GM19324 (cell line): ENCODE measurements around the gene KRT71.
"Not testable (repeated sequence)": the region's sequence is repeated elsewhere in the genome, so short reads cannot be mapped to it uniquely, and the experiment has no call there.

ENCODE experiments used
- ATAC-seq: cut with Tn5 transposase; IDR thresholded peaks from one replicate; pipeline ENCODE4 v1.9.1; 2021; ENCODE audit warnings: mild to moderate bottlenecking, moderate library complexity; ENCODE audit not compliant: unreplicated experiment, low FRiP score

The KRT71 gene

DNA sequence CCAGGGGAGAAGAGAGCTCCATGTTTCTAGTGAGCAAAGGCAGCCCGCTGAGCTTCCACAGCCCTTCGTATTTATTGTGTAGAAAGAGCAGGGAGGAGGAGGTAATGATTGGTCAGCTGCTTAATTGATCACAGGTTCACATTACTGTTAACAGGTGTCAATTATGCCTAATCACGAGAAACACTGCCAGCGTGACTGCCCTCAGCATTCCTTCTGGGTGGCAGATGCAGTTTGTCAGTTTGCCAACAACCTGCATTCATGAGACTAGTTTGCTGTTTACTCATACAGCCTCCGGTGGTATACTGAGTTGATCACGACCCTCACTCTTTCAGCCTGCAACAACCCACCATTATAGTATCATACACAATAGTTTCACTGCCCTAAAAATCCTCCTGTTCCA, 52.4 kb downstream of the KRT71 start:
- ATAC-seq = not testable (repeated sequence)

GRCh38 chr12:52499806-52500560, 53.0 kb downstream of the KRT71 start:
- ATAC-seq = no peak

DNA sequence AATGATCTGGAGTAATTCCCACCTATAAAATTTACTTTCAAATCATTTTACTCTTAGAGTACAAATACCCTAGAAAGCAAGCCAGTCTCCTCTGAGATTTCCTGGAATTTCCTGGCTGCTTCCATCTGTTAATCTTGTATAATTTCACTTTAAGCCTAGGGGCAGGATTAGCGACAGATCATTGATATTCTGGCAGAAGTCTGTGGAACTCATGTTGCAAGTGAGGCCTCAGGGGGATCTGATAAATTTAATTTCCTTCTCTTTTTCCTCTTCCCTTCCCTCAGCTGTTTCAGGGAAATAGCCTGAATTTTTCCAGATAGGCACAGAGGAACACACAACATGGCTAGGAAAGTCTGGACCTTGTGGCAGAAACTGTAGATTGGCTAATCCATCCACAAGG, 54.0 kb downstream of the KRT71 start:
- no peak for ATAC-seq

- no peak for ATAC-seq
These were observed 55.0 kb downstream of the KRT71 start for GRCh38 chr12:52497975-52498374.

DNA sequence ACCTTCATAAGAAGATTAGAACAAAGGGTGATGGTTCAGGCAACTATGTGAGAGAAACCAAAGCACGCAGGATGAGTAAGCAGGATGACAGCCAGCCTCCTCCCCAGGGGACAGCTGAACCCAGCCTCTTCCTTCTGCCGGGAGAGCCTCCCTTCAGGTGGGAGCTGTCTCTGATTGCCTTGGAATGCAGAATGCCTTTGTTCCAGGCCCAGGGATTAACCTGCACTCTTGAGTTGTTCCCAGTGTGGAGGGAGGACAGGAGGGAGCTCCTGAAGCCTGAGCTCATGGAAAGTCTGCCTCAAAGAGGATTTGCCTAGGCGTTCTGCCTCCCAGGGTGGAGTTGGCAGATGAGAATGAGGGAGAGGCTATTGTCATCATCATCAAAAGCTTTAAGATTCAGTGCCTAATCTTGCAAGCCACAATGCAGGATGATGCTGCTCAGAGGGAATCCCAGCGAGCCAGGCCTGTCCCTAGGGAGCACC, 56.3 kb downstream of the KRT71 start:
- no peak for ATAC-seq

DNA sequence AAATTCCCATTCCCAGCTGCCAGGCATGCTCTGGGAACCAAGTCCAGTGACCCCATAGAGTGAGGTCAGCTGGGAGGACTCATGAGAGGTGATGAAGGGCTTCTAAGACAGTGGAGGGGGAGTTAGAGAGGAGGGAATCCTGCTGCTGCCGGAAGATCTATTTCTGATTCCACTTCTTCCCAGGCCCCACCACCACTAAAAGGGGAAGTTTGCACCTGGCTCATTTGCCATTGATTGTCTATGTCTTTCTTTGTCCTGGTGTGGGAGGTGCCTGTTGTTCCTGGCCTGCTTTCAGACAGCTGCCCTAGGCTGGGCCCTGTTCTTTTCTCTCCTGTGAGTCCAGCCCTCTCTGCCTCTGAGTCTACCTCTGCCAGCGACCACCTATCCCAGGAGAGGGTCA, 56.9 kb downstream of the KRT71 start:
- ATAC-seq = no peak

GRCh38 chr12:52495389-52495788, 57.6 kb downstream of the KRT71 start:
- ATAC-seq = no peak

DNA sequence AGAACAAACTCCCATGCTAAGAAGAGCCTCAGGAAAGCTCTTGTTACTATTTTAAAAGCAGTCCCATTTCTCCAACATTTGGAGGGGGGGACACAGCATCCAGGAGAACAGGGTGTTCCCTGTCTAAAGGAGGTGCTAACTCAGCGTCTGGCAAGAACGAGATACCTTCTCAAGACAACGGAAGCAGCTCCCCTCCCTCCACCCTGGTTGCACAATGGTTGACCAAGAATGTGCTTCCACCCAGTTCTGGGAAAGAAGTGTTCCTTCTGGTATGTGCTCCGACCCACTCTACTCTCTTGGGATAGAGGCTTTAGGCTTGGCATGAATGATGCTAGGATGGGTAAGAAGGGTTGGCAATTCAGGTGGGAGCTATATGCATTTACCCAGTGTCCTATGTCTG, 58.4 kb downstream of the KRT71 start:
- ATAC-seq = no peak

- no peak for ATAC-seq
These were observed 58.8 kb downstream of the KRT71 start for GRCh38 chr12:52494100-52494499.
